H4 (cell line): ENCODE results near the gene CCDC134. TPM values are rescaled to one million over a fixed set of nuclear protein-coding genes. Genes with fewer than 3 reads are reported as not detected.

Experiments
- total RNA-seq: library from RNA; depleted of rRNA; stranded (reverse); fragments of >200 nt; shearing (Covaris generic); gene quantifications from 2 replicates; pipeline ENCODE4 v1.2.3, GENCODE V29; 2014; rRNA removed

Gene CCDC134
- total RNA-seq, 1 experiment from 2014 or later = 8.1 TPM

Other genes with a start within 250 kb of the CCDC134 start
- 0.14 TPM in 1 of 2 replicates, not detected in the other for gene CSDC2, start 239.7 kb upstream of the CCDC134 start, total RNA-seq
- gene PMM1, start 210.8 kb upstream of the CCDC134 start, total RNA-seq = 4.2 and 17.5 TPM in 2 replicates
- gene DESI1, start 179.6 kb upstream of the CCDC134 start, total RNA-seq = 23.1 and 28.1 TPM in 2 replicates
- 634 and 694 TPM in 2 replicates for gene XRCC6, start 179.4 kb upstream of the CCDC134 start, total RNA-seq
- 112 and 113 TPM in 2 replicates for gene SNU13, start 111.8 kb upstream of the CCDC134 start, total RNA-seq
- gene MEI1, start 101.2 kb upstream of the CCDC134 start, total RNA-seq = not detected in 2 replicates
- 25.1 and 30.2 TPM in 2 replicates for gene SREBF2, start 32.4 kb downstream of the CCDC134 start, total RNA-seq
- not detected in 2 replicates for gene SHISA8, start 114.4 kb downstream of the CCDC134 start, total RNA-seq
- 0.10 TPM in 1 of 2 replicates, not detected in the other for gene TNFRSF13C, start 126.1 kb downstream of the CCDC134 start, total RNA-seq
- 52.7 and 62.4 TPM in 2 replicates for gene CENPM, start 146.5 kb downstream of the CCDC134 start, total RNA-seq
- gene SEPTIN3, start 168.8 kb downstream of the CCDC134 start, total RNA-seq = 4.2 and 4.5 TPM in 2 replicates
- gene WBP2NL, start 198.1 kb downstream of the CCDC134 start, total RNA-seq = not detected in 2 replicates